Astrocyte (in vitro differentiated cells and primary cell): ENCODE data around the gene SLC24A5.

Source experiments
- CTCF ChIP-seq: IDR thresholded peaks from 2 replicates; pipeline ENCODE4 v1.5.1; 2011; ENCODE audit warnings: low read depth, mild to moderate bottlenecking, inconsistent platforms, low read length, moderate library complexity; ENCODE audit not compliant: insufficient read depth
- EZH2 ChIP-seq: IDR thresholded peaks from 2 replicates; pipeline ENCODE4 v1.6.1; 2012; ENCODE audit warnings: mild to moderate bottlenecking, low read length, inconsistent platforms; ENCODE audit not compliant: insufficient read depth

- no peak for TF ChIP-seq CTCF
- no peak for TF ChIP-seq EZH2
Measured at GRCh38 chr15:48089702-48090101, 31.1 kb upstream of the SLC24A5 start.
